ENCODE measurements around the gene SPON1.
"Not testable (repeated sequence)": the region's sequence is repeated elsewhere in the genome, so short reads cannot be mapped to it uniquely, and the experiment has no call there.

Gene SPON1

DNA sequence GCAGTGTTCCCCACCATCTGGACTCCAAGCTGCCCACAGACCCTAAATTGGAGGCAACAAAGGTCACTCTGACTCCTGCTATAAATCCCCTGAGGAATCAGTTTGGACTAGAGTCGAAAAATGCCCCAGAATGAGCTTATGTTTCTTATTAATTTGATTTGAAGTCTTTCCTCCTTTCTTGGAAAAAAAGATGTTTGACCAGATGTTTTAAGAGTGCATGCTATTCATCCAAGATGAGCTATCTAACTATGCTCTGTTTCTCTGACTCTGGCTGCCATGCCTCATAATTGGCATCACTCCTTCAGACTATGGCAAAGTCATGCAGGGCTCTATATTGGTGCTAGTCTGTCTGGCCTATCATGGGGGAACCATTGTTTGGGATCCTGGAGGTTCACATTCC is 174.0 kb downstream of the SPON1 start:
- DNase-seq, result no peak

DNA sequence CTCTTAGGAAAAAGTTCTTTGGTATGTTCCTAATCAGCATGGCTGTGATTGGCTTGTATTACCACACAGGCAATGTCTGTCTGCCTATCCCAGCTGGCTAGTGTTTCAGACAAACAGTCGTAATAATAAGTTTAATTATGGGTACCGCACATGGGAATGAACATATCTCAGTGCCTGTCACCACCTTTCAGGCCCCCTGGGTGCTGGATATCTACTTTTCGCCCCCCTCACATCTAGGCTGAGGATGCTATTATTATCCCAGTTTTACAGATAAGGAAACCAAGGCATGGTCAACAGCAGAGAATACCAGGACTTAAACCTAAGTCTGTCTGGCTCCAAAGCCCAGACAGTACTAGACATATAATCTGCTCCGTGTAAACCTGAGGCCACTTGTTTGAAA is 174.8 kb downstream of the SPON1 start:
- no peak for DNase-seq

DNA sequence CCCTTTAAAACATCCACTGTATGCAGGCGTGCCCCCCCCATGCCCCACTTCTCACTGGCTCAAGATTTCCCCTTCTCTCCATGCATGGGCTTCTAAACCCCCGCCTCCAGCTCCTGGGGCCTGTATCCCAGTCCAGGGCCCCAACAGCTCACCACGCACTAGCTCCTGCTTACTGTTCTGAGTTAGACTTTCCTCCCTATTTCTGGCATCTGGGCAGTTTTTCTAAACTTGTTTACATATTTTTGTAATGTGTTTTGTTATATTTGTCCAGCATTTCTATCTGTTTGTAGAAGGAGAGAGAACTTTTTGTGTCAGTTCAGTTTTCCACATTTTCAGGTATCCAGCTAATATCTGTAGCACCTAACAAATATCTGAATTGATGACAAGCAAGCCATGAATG is 178.5 kb downstream of the SPON1 start:
- DNase-seq, result no peak

DNA sequence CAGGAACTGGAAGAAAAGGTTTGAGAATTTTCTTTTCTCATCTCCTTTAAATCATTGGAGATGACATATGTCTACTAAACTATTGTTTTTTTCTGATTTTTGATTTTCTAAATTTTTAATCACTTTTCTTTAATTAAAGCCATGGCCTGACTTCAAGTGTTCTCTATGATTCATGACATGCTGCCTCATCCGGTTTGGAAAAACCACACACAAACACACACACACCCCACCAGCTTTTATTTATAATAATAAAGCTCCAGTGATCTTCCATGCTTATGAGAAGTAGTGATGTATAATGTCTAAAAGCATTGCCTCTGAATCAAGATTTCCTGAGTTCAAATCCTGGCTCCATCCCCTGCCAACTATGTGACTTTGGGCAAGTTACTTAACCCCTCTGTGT is 179.2 kb downstream of the SPON1 start:
- DNase-seq, result no peak

DNA sequence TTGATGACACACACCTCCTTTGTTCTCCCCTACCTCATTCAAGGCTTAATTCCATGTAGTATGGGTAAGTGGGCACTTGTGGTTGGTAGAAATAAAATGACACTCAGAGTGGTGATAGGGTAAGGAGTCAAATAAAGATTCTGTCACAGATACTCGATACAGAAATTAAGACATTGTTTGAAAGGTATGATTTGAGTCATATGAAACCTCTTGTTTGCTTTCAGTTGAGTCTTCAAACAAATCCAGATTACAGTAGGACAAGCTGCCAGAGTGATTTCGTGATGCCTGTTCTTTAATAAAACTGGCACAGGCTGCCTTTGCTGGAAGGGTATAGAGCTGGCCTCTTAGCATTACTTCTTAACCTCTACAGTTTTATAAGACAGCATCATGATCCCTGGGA is 182.4 kb downstream of the SPON1 start:
- no peak for DNase-seq

DNA sequence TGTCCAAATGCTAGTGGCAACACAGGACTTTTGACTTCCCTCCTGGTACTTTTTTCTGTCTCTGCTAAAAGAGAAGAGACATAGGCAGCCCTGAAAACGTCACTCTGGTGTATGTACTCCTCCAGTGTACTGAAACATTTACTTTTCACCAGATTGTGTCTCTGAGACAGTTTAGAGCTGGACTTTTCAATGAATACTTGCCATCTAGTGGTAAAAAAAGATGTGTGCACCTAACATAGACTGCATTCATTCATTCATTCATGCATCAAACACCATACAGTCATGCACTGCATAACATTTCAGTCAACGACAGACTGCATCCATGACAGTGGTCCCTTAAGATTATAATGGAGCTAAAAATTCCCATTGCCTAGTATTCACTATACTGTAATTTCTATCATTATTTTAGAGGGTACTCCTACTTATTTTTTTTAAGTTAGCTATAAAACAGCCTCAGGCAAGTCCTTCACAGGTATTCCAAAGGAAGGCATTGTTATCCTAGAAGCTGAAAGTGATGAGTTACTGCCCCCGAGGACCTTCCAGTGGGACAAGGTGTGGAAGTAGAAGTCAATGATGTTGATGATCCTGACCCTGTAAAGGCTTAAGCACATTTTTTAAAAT is 186.2 kb downstream of the SPON1 start:
- DNase-seq, result peak; percentile 17

DNA sequence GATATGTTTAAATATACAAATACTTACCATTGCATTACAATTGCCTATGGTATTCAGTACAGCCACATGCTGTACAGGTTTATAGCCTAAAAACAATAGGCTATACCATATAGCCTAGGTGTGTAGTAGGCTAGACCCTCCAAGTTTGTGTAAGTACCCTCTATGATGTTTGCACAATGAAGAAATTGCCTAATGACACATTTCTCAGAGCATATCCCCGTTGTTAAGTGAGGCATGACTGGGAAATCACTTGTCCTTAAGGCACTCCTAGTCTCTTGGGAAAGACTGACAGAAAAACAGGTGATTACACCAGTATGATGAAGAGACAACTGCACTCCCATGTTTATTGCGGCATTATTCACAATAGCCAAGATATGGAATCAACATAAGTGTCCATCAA is 187.2 kb downstream of the SPON1 start:
- DNase-seq, result no peak

DNA sequence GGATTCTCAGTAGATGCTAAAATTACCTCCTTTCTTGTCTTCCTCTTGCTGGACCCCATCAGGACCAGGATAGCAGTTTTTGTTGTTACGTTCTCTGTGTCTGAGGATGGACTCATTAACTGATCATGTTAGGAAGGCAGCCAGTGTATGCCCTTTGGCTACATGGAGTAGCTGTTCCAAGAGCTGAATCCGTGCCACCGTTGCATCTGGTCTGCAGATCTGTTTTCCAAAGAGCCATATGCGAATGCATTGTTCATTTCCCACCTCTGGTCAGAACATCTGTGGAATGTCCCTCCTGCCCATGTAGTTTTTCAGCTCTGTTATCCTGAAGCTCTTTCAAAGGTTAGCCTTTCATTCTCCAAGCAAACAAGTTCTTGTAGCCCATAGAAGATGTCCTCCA is 188.4 kb downstream of the SPON1 start:
- DNase-seq, result no peak

DNA sequence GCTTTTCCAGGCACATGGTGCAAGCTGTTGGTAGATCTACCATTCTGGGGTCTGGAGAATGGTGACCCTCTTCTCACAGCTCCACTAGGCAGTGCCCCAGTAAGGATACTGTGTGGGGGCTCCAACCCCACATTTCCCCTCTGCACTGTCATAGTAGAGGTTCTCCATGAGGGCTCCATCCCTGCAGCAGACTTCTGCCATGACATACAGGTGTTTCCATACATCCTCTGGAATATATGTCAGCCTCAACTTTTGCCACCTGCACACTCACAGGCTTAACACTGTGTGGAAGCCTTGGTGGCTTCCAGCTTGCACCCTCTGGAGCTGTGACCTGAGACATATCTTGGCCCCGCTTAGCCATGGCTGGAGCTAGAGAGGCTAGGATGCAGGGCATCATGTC is 191.6 kb downstream of the SPON1 start:
- not testable (repeated sequence) for DNase-seq

DNA sequence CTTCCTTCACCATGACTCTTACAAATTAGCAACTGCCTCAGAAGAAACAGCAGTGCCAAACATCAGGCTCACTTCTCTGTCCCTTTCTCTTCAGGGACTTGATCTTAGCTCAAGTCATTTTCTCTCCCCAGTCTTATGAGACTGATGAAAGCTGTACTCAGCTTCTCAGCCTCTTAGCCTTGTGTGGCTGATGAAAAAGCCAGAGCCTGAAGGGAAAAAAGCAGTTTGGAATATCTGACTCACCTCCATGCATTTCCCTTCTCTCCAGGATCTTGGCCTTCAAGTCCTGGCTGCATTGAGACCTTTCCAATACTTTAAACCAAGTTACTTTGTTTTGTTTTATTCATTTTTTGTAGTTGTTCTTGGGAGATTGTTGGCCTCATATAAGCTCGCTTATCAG is 195.9 kb downstream of the SPON1 start:
- no peak for DNase-seq

DNA sequence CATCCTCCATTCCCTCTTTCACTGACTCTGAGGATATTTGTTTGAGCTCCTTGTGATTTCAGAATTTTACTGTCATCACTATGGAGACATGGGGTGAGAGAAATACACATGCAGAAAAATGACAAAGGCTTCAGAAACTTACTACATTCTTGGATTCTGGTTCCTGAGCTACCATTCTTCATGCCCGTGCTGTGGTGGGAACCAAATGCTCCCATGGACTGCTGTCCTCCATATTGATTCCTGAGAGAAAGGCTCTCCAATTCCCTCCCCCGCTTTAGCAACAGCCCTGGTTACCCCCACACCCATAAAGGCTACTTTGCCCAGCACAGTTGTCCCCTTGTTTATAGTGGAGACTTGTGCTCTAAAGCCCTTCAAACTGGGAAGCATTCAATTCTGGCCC is 201.1 kb downstream of the SPON1 start:
- DNase-seq, result no peak

DNA sequence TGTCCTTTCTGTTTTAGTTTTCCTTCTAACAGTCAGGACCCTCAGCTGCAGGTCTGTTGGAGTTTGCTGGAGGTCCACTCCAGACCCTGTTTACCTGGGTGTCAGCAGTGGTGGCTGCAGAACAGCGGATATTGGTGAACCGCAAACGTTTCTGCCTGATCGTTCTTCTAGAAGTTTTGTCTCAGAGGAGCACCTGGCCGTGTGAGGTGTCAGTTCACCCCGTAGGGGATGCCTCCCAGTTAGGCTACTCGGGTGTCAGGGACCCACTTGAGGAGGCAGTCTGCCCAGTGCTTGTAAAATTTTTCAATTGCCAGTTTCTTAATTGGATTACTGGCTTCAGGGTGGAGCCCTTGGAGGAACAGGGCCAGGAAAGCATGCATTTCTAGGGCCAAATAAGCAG is 211.2 kb downstream of the SPON1 start:
- DNase-seq, result not testable (repeated sequence)

DNA sequence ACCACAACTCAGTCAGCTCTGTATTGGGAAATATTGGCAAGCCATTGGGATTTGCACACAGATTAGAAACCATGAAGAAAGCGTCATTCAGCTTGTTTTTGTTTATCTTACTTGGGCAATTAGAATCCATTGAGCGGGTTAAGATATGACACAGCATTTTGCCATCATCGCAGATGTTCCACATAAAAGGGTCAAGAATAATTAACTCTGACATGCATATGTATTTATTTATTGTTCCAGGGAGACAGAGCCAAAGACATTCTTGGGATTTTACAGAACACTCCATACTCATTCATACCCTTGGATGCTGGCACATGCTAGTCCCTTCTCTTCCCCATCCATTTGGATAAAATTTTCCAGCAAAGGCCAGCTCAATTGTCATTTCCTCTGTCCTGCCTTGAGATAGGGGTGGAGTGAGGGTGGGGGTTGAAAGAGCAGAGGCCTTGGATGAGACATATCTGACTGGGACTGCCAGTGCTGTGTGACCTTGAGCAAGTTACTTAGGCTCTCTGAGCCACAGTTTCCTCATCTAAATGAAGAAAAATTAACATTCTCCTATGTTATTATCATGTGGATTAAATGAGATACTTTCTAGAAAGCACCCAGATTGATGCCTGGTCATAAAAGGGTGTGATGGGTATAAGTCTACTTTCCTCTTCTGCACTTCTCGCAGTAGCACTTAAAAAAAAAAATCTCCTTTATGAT is 216.7 kb downstream of the SPON1 start:
- DNase-seq, result no peak

DNA sequence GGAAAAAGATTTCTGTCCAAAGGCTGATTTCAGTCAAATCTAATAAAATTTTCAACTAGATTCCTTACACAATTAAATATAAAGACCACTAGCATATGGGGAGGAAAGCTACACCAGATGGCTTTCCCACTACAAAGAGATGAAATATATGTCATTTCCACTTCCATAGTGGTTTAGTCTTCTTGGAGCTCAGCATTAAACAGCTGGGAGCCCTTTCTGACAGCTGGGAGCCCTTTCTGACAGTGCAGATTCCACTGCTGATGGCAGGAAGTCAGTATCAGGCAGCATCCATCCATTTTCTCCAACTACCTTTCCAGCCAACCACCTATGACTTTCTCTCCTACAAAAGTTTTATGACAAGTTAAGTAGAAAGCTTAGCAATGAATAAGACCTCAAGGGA is 218.6 kb downstream of the SPON1 start:
- DNase-seq, result peak; percentile 71

DNA sequence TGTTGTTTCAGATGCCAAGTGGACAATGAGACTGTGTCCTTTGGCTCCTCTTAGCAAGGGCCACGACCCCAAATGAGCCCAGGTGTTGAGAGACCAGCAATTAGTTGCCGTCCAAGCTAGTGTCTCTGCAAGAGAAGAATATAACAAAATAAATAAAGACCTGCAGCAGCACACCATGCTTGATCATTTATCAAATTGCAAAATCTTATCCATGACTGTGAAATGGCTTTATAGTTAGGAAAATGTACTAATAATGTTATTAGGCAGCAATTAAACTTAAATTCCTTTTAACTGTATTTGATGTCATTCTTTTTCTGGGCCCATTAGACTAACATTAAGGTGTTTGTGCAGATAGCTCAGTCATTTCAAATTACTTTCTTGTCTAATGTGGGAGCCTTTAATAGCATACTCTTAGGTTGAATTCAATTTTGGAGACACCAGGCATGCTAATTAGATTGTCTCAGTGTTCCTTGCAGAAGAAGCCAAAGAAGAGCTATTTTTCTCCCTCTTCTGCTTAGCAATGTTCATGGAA is 220.4 kb downstream of the SPON1 start:
- DNase-seq, result no peak

DNA sequence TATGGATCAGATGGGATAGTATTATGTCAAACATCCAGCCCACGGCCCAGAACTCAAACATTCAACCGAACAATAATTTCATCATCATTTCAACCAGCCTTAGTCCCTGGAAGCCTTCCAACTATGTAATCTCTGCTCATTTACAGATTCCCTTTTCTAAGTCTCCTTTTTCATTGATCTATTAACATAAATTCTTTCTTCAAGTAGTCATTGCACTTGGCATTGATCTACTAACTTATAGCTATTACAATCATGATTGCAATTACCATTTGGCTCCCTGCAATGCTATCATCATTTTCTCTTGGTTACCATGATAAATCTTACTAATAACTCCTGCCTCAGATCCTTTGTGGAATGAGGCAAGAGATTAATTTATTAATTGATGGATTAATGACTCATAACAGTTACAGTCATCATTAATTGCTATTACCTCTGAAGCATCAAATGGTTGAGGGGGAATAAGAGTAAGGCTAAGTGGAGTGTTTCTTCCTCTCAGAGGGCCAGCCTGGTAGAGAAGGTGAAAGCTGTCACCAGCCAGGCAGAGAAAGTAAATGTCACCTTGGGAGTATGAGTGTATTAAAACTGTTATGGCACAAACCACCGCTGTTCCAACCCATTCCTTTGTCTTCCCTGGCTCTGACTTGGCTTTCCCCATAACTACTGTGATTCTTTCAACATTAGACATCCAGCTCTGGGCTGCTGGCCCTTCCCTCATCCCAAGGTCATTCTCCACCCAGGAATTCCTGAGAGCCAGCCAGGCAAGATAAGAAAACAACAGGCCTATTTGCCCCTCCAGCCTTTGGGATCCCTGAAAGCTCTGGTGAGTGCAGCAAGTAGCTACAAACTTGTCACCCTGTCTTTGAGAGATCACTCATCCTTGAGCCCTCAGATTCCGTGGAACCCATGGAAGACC is 221.8 kb downstream of the SPON1 start:
- no peak for DNase-seq

DNA sequence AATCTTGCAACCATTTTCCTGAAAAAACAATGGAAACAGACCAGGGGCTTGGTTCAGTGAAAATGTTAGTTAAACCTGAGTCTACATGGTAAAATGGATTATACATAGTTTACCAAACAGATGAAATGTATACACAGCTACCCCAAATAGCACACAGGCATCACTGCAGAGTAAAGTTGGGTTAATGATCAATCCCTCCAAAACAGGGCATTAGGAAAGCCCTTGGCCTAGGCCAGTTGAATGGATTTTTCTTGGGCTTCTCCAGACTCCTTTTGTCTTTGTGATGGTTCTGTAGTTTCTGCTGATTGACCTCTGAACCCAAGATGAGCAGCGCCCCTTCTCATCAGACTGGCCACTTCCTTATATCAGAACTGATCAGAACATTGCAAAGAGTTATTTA is 222.9 kb downstream of the SPON1 start:
- no peak for DNase-seq

DNA sequence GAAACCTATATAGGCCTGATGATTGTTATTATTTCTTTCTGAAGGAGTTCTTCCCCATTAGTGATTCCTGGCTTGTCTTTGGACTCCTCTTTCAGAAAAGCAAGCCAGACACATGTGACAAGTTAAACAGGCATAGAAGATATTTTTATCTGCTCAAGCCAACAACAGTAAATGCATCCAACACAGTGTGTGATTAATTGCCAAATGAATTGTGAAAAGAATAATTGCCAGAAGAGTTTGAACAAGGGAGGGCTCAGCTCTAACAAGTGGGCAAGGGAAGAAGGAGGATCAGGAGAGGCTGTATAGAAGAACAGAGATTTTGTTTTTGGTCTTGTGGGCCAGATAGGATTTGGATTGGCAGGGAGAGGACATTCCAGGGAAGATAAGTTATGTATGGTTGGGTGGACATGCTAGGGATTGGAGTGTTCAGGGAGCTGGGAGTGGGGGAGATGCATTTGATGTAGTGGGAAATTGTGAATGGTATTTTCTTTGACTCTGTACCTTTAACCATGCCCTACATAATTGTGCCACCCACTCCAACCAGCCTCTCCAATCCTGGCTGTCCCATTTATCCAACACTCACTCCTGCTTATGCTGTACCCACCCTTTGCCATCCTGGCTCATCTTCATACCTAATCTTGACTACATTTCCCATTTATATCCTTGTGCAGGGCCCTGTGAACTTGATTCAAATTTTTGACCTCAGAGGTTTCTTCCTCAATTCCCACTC is 223.7 kb downstream of the SPON1 start:
- no peak for DNase-seq

DNA sequence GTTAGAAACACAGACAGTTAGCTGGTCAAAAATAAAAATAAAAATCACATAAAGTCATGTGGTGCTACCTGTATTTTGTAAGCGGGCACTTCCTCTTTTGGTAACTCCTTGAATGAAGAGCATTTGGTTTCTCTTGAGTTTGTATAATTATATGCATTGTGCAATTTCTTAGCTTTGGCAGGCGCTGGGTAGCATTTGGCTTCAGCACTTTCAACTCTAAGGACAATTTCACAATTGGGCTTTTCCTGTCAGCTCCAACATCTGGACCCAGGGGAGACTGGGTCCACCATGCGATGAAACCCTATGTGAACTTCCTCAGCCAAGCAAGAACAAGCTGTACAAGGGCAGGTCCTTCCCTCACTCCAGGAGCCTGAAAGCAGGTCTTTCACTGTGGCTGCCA is 227.4 kb downstream of the SPON1 start:
- no peak for DNase-seq

DNA sequence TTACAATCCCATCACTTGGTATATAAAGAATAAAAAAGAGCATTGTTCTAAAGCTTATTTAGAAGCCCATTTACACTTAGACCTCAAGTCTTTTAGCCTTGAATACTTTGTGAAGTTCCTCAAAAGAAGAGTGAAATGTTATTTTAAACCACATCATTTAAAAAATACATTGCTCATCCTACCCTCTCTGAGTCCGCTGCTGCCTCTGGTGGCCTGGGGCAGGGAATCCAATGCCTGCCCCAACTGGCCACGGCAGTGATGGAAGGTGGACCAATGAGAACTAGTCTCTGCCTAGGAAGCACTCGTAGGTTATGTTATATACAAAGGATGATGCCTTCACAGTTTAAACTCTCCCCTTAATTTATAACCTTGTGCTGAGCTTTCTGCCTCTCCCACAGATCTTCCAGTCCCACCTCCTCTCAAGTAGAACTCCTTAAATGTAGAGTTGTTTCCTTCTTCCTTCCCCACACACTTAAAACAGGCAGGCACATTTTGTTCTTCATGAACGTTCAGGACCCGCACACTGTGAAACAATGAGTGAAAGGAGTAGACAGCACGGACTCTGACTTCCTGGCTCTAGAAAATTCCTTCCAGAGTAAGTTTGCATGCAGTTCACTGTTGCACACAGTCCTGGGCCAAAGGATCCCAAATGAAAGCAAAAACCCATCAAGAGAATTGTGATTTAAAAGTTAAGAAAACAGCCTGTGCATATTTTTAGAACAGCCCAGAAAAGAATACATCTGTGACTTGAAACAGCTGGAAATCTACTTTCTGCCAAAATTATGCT is 228.7 kb downstream of the SPON1 start:
- no peak for DNase-seq

DNA sequence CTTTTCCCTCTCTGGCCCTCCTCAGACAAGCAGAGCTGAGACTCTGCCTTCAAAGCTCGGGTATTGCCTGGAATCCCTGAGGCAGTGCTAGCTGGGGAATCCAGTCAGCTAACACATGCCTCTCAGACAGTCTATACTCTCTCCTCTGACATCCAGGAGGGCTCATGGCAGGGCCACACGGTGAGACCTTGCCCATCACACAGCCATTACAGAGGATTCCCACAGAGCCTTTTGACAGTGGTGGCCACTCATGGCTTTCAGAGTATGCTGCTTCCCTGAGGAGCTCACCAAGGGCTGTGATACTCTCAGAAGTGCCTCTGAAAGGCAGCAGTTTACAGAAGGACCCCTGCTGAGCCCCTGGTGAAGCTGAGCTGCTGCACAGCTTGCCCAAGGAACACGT is 231.1 kb downstream of the SPON1 start:
- DNase-seq, result no peak

Data from NCI-H1694 (cell line).